ENCODE measurements around the gene PGAP2. TPM values are rescaled to one million over a fixed set of nuclear protein-coding genes. Genes with fewer than 3 reads are reported as not detected.

The PGAP2 gene
- total RNA-seq, 1 experiment from 2014 or later: 37.4 TPM

GRCh38 chr11:3822312-3822711 lies 14.0 kb downstream of the PGAP2 start:
- Histone ChIP-seq H3K4me1 (ENCODE audit: insufficient read depth, low read length) (peaks cover 13% of the 10 kb centered on the region; the same call in 1 of the 2 replicates), H2BK20ac (ENCODE audit: low read depth, low read length, poor library complexity, severe bottlenecking) (no peak overlapping the region), H2BK5ac (ENCODE audit: insufficient read length, low read length) (no peak overlapping the region), H2BK15ac (ENCODE audit: low read depth, low read length) (no peak overlapping the region), H4K91ac (ENCODE audit: insufficient read length, low read depth, low read length) (no peak overlapping the region), H3K27ac (ENCODE audit: insufficient read length, low read depth, low read length) (no peak overlapping the region), H3K9me3 (ENCODE audit: control insufficient read depth, low read depth, low read length) (no peaks in the 10 kb centered on the region), H4K5ac (ENCODE audit: insufficient read length, low read depth, low read length) (no peak overlapping the region), H3K56ac (ENCODE audit: insufficient read length, low read depth, low read length) (no peak overlapping the region), H3K18ac (ENCODE audit: insufficient read length, low read depth, low read length) (no peak overlapping the region), H3K79me2 (ENCODE audit: insufficient read depth, low read length) (no peaks in the 10 kb centered on the region), H2AFZ (ENCODE audit: low read length) (no peak overlapping the region), H2BK120ac (ENCODE audit: low read depth, low read length, poor library complexity, severe bottlenecking) (no peak overlapping the region), H2AK5ac (ENCODE audit: insufficient read length, low read length) (no peak overlapping the region), H3K4me2 (ENCODE audit: insufficient read depth, insufficient read length, low read length) (no peak overlapping the region), H3K14ac (ENCODE audit: insufficient read depth, low read length) (no peak overlapping the region), H3K4ac (ENCODE audit: low read depth, low read length) (no peak overlapping the region), H3K27me3 (ENCODE audit: insufficient read depth, low read length) (no peaks in the 10 kb centered on the region), H3K79me1 (ENCODE audit: insufficient read depth, low read depth, low read length, poor library complexity, severe bottlenecking) (no peaks in the 10 kb centered on the region), H4K8ac (replicated peaks; ENCODE audit: insufficient read length, low read depth, low read length) (no peak overlapping the region), H3K23ac (ENCODE audit: insufficient read length, low read depth, low read length) (no peak overlapping the region), H3K23me2 (ENCODE audit: insufficient read length, low read depth, low read length, poor library complexity, severe bottlenecking) (no peaks in the 10 kb centered on the region), H3T11ph (ENCODE audit: low read length) (no peak overlapping the region), H2BK12ac (ENCODE audit: insufficient read length, low read depth, low read length) (no peak overlapping the region), H3K9ac (ENCODE audit: extremely low read depth, insufficient read length, low read length) (no peak overlapping the region), H4K20me1 (ENCODE audit: control insufficient read depth, insufficient read depth, insufficient read length) (no peaks in the 10 kb centered on the region)
- no peak for DNase-seq
- Mint-ChIP-seq H3K27me3 (ENCODE audit: low read depth) (no peaks in the 10 kb centered on the region), H3K4me1 (peaks cover 34% of the 10 kb centered on the region in 2 experiments), H3K36me3 (ENCODE audit: insufficient read depth in 1 of 3, low read depth in 3 of 3) (peaks cover 18 to 39% (median 36%) of the 10 kb centered on the region in 3 experiments), H3K9me3 (no peaks in the 10 kb centered on the region), H3K27ac (no peak overlapping the region), H3K4me3 (no peak overlapping the region)
- no CpG with 5 or more reads among the region's 7 CpGs for WGBS (ENCODE audit: extremely low coverage, insufficient read length, low lambda C conversion rate)
- TF ChIP-seq, protein P1, sequence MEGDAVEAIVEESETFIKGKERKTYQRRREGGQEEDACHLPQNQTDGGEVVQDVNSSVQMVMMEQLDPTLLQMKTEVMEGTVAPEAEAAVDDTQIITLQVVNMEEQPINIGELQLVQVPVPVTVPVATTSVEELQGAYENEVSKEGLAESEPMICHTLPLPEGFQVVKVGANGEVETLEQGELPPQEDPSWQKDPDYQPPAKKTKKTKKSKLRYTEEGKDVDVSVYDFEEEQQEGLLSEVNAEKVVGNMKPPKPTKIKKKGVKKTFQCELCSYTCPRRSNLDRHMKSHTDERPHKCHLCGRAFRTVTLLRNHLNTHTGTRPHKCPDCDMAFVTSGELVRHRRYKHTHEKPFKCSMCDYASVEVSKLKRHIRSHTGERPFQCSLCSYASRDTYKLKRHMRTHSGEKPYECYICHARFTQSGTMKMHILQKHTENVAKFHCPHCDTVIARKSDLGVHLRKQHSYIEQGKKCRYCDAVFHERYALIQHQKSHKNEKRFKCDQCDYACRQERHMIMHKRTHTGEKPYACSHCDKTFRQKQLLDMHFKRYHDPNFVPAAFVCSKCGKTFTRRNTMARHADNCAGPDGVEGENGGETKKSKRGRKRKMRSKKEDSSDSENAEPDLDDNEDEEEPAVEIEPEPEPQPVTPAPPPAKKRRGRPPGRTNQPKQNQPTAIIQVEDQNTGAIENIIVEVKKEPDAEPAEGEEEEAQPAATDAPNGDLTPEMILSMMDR (conservative IDR thresholded peaks at IDR 0.05): no peak
